B cell (primary cell): Measurements from ENCODE around the gene MAGED2. TPM values are rescaled to one million over a fixed set of nuclear protein-coding genes. Genes with fewer than 3 reads are reported as not detected.
A peak's percentile ranks its signal among the peaks of the same experiment; 100 is the strongest.

Experiments
- ATAC-seq: fragments of 200-7000 bp; cut with Tn5 transposase; one replicate; pipeline ENCODE4 v1.10.0; 2021; ENCODE audit warnings: low read depth, mild to moderate bottlenecking, moderate number of reproducible peaks, moderate library complexity
- CTCF ChIA-PET: fragments of 350-600 bp; sonication (Branson Sonifier 250); formaldehyde crosslinking; loops from one replicate; lab custom pipeline; 2021; ENCODE audit warnings: antibody characterized with exemption, inconsistent platforms; lab: Charles Lee
- POLR2A ChIA-PET: fragments of 350-600 bp; sonication (Branson Sonifier 250); formaldehyde crosslinking; loops from one replicate; lab custom pipeline; 2021; ENCODE audit warnings: antibody characterized with exemption; lab: Charles Lee
- DNase-seq: peaks from one replicate; pipeline ENCODE4 v3.0.0; 2013
- H2AFZ ChIP-seq: 2 replicates; pipeline ENCODE4 v1.6.1; 2012; ENCODE audit warnings: mild to moderate bottlenecking, low read depth, low read length; ENCODE audit not compliant: insufficient read depth, poor library complexity, severe bottlenecking
- H3K27ac ChIP-seq, 2 donors: 1 replicate in 1 of 2; 2 replicates in 1 of 2; pipeline ENCODE4 v1.5.1; 2012 to 2013; ENCODE audit warnings: low read length in 2 of 2, mild to moderate bottlenecking in 2 of 2, moderate library complexity in 1 of 2
- H3K27me3 ChIP-seq, 4 experiments: fragments of 200-600 bp in 1 of 4; sonication (generic) in 1 of 4; replicated peaks in 1 of 4; 1 replicate in 2 of 4; 2 replicates in 2 of 4; pipeline versions ENCODE4 v1.6.1 to v1.7.0; 2013 to 2016; ENCODE audit warnings: low read length in 3 of 4, mild to moderate bottlenecking in 2 of 4, mixed read lengths in 1 of 4, moderate library complexity in 1 of 4; ENCODE audit not compliant: insufficient read depth in 4 of 4, control insufficient read depth in 3 of 4; ENCODE audit errors: control extremely low read depth in 1 of 4
- H3K36me3 ChIP-seq, 2 experiments: replicated peaks in 1 of 2; 1 replicate in 1 of 2; 2 replicates in 1 of 2; pipeline versions ENCODE4 v1.6.1 to v1.7.1; 2013; ENCODE audit warnings: low read length in 1 of 2; ENCODE audit not compliant: insufficient read depth in 2 of 2, control insufficient read depth in 1 of 2; ENCODE audit errors: control extremely low read depth in 1 of 2, extremely low read depth in 1 of 2
- H3K4me1 ChIP-seq, 2 donors: fragments of 200-600 bp in 1 of 2; sonication (generic) in 1 of 2; 1 replicate in 1 of 2; 2 replicates in 1 of 2; pipeline versions ENCODE4 v1.5.1 to v1.6.1; 2013 to 2017; ENCODE audit warnings: low read length in 2 of 2; ENCODE audit not compliant: control insufficient read depth in 2 of 2, insufficient read depth in 2 of 2
- H3K4me2 ChIP-seq: replicated peaks from 2 replicates; pipeline ENCODE3; 2012; ENCODE audit warnings: mild to moderate bottlenecking, low read depth, low read length; ENCODE audit not compliant: poor library complexity, severe bottlenecking
- H3K4me3 ChIP-seq, 5 experiments: fragments of 200-600 bp in 1 of 5; sonication (generic) in 1 of 5; 1 replicate in 3 of 5; 2 replicates in 2 of 5; pipeline versions ENCODE4 v1.5.1 to v1.7.0; 2011 to 2016; ENCODE audit warnings: low read length in 4 of 5, mild to moderate bottlenecking in 4 of 5, low read depth in 2 of 5, control low read depth in 1 of 5, moderate library complexity in 1 of 5; ENCODE audit not compliant: insufficient read depth in 1 of 5; ENCODE audit errors: control extremely low read depth in 1 of 5, extremely low read depth in 1 of 5
- H3K79me2 ChIP-seq: fragments of 200-600 bp; sonication (generic); one replicate; pipeline ENCODE4 v1.6.0; 2016; ENCODE audit warnings: low read length; ENCODE audit not compliant: control insufficient read depth, insufficient read depth
- H3K9ac ChIP-seq: fragments of 200-600 bp; sonication (generic); 2 replicates; pipeline ENCODE4 v1.6.1; 2017; ENCODE audit warnings: mild to moderate bottlenecking, low read length, moderate library complexity
- H3K9me3 ChIP-seq, 3 donors: one replicate each; pipeline versions ENCODE4 v1.6.1 to v1.7.1; 2013; ENCODE audit warnings: low read length in 2 of 3; ENCODE audit not compliant: control insufficient read depth in 2 of 3, insufficient read depth in 1 of 3; ENCODE audit errors: control extremely low read depth in 1 of 3
- H4K20me1 ChIP-seq: 2 replicates; pipeline ENCODE4 v1.6.0; 2012; ENCODE audit warnings: mild to moderate bottlenecking, low read length; ENCODE audit not compliant: insufficient read depth, control insufficient read depth, poor library complexity, severe bottlenecking
- H3K27ac Mint-ChIP-seq: one replicate; pipeline ENCODE4 v1.8.0; 2021; ENCODE audit warnings: mixed read lengths
- H3K27me3 Mint-ChIP-seq: one replicate; pipeline ENCODE4 v1.8.0; 2021; ENCODE audit warnings: mixed read lengths
- H3K4me1 Mint-ChIP-seq: one replicate; pipeline ENCODE4 v1.8.0; 2021; ENCODE audit warnings: mixed read lengths
- H3K4me3 Mint-ChIP-seq: one replicate; pipeline ENCODE4 v1.8.0; 2021; ENCODE audit warnings: mixed read lengths
- H3K9me3 Mint-ChIP-seq: one replicate; pipeline ENCODE4 v1.8.0; 2022; ENCODE audit warnings: mixed read lengths; ENCODE audit not compliant: insufficient read depth
- EZH2 ChIP-seq: IDR thresholded peaks from 2 replicates; pipeline ENCODE4 v1.6.1; 2012; ENCODE audit warnings: borderline replicate concordance, low read depth, mild to moderate bottlenecking, moderate library complexity, low read length; ENCODE audit not compliant: insufficient read depth, poor library complexity, severe bottlenecking
- WGBS: methylation state at CpG from one replicate; pipeline ENCODE4 v1.1.5; 2013; ENCODE audit warnings: missing lambda C conversion rate; ENCODE audit not compliant: insufficient coverage; 5-methylcytosine and 5-hydroxymethylcytosine counted together
- intact Hi-C: fragments of 100-400 bp; cut with micrococcal nuclease; formaldehyde crosslinking; loops from one replicate; pipeline ENCODE4 v1.10.0; 2022
- polyA plus RNA-seq: library from polyadenylated mRNA; depleted of rRNA; stranded (reverse); fragments of >200 nt; gene quantifications from 2 replicates; pipeline ENCODE4 v1.2.3, GENCODE V29; 2012
- total RNA-seq, 2 donors: library from RNA; stranded (reverse); fragments of 120-200 nt in 1 of 2; gene quantifications; 1 replicate in 1 of 2; 2 replicates in 1 of 2; pipeline versions ENCODE4 v1.2.3 to v1.2.4, GENCODE V29; 2013 to 2022
- TF ChIP-seq, protein P1 (sequence below): fragments of 200-600 bp; IDR thresholded peaks from one replicate; pipeline ENCODE4 v1.8.0; 2022; ENCODE audit warnings: antibody characterized with exemption, mild to moderate bottlenecking

MAGED2 gene
- total and polyA plus RNA-seq, 2 donors (not counting 1 experiment from before 2014, with no cell fraction given), result 47.8 to 87.2 TPM

DNA sequence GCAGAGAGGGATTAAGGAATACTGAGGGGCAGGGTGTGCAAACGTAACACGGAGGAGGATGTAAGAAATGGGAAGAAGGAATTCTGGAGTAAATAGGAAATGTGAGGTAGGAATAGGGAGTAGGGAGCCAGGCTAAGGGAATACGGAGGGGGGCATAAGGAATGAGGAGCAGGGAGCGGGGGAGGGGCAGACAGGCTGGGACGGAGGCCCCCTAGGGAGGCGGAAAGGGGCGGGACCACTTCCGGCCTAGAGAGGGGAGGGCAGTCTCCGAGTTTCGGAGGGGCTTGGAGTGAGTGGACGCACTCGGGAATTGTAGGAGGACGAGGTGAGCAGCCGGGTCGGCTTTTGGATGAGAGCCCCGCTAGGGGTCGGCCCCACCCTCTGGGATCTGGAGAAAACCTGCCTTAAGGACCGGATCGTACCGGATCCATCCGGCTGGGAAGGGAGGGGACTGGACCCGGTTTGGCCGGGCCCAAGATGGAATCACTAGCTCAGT lies 612 bp downstream of the MAGED2 start:
- H3K36me3 ChIP-seq, result peaks cover 0 to 11% of the 10 kb centered on the region in 2 experiments
- TF ChIP-seq, protein P1, sequence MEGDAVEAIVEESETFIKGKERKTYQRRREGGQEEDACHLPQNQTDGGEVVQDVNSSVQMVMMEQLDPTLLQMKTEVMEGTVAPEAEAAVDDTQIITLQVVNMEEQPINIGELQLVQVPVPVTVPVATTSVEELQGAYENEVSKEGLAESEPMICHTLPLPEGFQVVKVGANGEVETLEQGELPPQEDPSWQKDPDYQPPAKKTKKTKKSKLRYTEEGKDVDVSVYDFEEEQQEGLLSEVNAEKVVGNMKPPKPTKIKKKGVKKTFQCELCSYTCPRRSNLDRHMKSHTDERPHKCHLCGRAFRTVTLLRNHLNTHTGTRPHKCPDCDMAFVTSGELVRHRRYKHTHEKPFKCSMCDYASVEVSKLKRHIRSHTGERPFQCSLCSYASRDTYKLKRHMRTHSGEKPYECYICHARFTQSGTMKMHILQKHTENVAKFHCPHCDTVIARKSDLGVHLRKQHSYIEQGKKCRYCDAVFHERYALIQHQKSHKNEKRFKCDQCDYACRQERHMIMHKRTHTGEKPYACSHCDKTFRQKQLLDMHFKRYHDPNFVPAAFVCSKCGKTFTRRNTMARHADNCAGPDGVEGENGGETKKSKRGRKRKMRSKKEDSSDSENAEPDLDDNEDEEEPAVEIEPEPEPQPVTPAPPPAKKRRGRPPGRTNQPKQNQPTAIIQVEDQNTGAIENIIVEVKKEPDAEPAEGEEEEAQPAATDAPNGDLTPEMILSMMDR, result no peak
- TF ChIP-seq EZH2, result no peak
- peak overlapping the region; percentile 64 to 82 for H3K27ac ChIP-seq
- ChIA-PET POLR2A (interaction anchor here (0.5 to 1.2 kb wide), 7 partner anchors 168 to 765 kb away, joined by 3 to 10 read pairs (median 3); partner anchors contain the start of genes GNL3L and TSR2), CTCF (interaction anchor here (3.0 kb wide), 1 partner anchor 169 kb away, joined by 10 read pairs; no protein-coding TSS in a partner anchor)
- no peaks in the 10 kb centered on the region for H4K20me1 ChIP-seq
- peak overlapping the region; percentile 35 to 81 (median 74) for H3K4me3 ChIP-seq
- WGBS, result 0% methylated on average over 13 of the region's 23 CpGs
- DNase-seq (no peak), ATAC-seq (peak; percentile 23)
- H3K27ac Mint-ChIP-seq, result peak overlapping the region; percentile 93
- no peaks in the 10 kb centered on the region for H3K9me3 Mint-ChIP-seq
- H3K4me1 Mint-ChIP-seq, result peaks cover 5% of the 10 kb centered on the region
- no peaks in the 10 kb centered on the region for H3K79me2 ChIP-seq
- no peaks in the 10 kb centered on the region for H3K27me3 Mint-ChIP-seq
- intact Hi-C loops, result loop anchor here (1.0 to 10.0 kb wide), 9 partner anchors 169 to 1811 kb away; partner anchors contain the start of genes APEX2, HUWE1, RRAGB and TSPYL2
- peaks cover 8 to 16% of the 10 kb centered on the region in 2 donors for H3K4me1 ChIP-seq
- H3K9ac ChIP-seq, result peak overlapping the region; percentile 82
- H2AFZ ChIP-seq, result peak overlapping the region; percentile 72
- no peaks in the 10 kb centered on the region for H3K9me3 ChIP-seq
- no peaks in the 10 kb centered on the region for H3K27me3 ChIP-seq
- H3K4me2 ChIP-seq, result peak overlapping the region; percentile 80
- H3K4me3 Mint-ChIP-seq, result peak overlapping the region; percentile 96
